GM18505 (cell line): Measurements from ENCODE around the gene SFT2D1.

Source experiments
- ATAC-seq: cut with Tn5 transposase; IDR thresholded peaks from one replicate; pipeline ENCODE4 v1.9.1; 2021; ENCODE audit not compliant: unreplicated experiment
- POLR2A ChIP-seq: IDR thresholded peaks from 4 replicates; pipeline ENCODE4 v1.6.1; 2011; ENCODE audit warnings: borderline replicate concordance; ENCODE audit not compliant: insufficient read depth, insufficient read length; ENCODE audit errors: extremely low read depth

The SFT2D1 gene

GRCh38 chr6:166315436-166315835 is 26.9 kb downstream of the SFT2D1 start:
- TF ChIP-seq POLR2A: no peak
- no peak for ATAC-seq

- ATAC-seq: no peak
- no peak for TF ChIP-seq POLR2A
Measured at GRCh38 chr6:166314454-166314853, 27.9 kb downstream of the SFT2D1 start.

DNA sequence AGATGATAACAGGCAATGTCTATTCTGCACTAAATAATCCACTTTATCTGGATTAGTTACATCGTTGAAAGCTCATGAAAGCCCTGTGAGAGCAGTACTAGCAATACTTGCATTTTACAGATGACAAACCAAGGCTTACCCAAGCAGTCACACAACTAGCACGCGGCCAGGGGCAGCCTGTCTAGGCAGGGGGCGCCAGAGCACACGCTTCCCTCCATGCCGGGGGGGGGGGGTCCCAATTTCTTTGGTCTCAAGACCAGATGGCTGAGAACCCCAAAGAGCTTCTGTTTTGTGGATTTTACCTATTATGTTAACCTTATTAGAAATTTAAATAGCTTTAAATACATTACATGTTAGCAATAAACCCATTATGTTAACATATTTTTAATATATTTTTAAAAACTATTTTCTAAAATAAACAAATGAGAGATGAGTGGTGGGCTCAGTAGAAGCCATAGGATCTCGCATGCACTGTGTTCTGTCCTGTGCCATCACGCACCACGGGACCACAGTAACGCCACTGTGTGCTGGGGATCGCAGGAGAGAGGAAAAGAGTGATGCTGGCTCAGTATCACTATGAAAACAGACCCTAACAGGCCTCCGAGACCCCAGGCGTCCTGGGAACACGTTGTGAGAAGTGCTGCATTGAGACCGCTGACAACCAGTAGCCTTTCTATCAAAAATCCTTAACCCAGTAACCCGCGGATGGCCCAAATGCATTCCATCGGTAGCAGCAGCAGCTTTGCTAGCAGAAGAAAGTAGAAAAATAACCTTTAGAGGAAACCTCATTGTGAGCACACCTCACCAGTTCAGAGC is 28.9 kb downstream of the SFT2D1 start:
- no peak for TF ChIP-seq POLR2A
- ATAC-seq: peak; percentile 72

GRCh38 chr6:166312832-166313231 is 29.5 kb downstream of the SFT2D1 start:
- no peak for TF ChIP-seq POLR2A
- no peak for ATAC-seq

- TF ChIP-seq POLR2A: no peak
Measured at GRCh38 chr6:166310634-166311033, 31.7 kb downstream of the SFT2D1 start.

DNA sequence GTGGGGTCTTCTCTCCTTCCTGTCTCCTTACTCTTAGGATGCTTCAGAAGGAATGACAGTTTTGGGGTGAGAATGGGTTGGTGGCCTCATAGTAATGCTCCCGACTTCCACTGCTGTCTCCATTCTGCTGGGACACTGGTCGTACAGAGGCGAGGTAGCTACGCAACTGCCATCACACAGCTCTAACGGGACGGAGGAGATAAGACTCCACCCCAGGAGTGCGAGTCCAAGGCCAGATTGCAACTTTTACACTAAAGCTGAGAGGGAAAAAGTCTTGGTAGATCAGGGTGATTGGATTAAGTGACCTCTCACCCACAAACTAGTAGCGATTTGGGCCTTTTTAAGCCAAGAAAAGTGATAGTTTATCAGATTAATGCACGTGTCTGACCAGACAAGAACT is 32.4 kb downstream of the SFT2D1 start:
- no peak for ATAC-seq
- no peak for TF ChIP-seq POLR2A

More at GRCh38 chr6:166310634-166311033, 31.7 kb downstream of the SFT2D1 start:
- no peak for ATAC-seq

DNA sequence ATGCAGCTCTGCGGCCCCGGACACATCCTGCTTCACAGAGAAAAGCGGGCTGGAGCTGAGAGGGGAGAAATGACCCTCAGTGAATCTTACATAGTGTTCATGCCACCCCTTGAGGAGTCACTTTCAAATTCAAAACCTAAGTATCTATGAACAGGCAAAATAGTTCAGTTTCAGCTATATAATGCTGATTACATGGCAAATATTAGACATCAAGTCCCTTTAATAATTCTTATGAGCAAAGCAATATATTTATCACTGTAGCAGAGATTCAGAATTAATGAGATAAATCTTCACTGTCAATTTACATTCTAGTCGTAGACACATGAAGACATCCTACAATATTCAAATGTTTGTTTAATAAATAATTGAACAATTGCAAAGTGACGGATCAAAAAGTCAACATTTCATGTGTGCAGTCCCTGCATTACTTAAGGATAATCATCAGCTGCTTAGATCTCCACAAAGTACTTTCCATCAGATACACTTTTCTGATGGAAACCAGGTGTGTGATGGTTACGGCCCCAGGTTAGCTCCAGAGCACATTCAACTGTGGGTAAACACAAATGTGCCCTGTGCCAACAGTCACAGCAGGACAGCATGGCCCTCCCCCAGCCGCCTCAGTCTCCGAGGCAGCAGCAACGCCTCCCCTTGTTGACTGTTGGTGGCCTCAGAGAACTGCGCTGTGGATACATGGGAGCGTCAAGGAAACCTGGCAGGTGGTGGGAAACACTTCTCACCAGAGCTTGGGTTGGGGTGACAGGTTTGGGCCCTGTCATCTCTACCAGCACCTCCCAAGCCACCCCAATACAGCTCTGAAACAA is 33.4 kb downstream of the SFT2D1 start:
- no peak for TF ChIP-seq POLR2A
- ATAC-seq: no peak

DNA sequence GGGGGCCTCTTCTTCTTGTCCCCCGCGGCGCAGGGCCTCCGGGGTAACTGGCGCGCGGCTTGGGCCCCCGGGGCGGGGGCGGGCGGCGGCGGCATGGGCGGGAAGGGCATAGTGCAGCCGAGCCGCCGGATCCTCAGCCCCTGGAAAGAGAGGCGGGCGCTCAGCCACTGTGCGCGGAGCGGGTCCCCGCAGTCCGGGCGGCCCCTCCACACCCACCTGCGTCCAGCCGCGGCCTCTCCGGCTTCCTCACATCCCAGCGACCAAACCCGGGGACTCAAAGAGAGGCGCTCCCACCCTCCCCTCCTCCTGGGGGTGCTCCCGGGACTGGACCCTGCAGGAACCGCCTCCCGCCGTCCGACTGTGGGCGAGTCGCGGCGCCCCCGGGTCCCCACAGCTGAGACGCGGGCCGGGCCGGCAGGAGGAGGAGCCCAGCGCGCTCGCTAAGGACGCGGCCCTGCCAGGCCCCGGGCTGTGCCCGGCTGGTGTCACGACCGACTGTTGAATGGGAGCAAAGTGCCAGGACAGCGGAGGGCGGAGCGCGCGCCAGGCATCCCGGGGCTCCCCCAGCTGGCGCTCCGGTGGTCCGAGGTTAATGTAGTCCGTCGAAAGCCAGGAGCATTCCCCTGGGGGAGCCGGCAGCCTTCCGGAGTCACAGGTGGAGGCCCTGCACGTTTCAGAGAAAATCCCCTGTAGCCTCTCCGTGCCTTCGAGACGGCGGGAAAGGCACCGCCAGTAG is 34.1 kb downstream of the SFT2D1 start, which contains the start of gene PRR18:
TSS of gene PRR18 (minus strand) at position 360 of the 736 bp plus-strand sequence. CDS start at position 110, 250 bp downstream.
- peak; percentile 63 for ATAC-seq
- no peak for TF ChIP-seq POLR2A

DNA sequence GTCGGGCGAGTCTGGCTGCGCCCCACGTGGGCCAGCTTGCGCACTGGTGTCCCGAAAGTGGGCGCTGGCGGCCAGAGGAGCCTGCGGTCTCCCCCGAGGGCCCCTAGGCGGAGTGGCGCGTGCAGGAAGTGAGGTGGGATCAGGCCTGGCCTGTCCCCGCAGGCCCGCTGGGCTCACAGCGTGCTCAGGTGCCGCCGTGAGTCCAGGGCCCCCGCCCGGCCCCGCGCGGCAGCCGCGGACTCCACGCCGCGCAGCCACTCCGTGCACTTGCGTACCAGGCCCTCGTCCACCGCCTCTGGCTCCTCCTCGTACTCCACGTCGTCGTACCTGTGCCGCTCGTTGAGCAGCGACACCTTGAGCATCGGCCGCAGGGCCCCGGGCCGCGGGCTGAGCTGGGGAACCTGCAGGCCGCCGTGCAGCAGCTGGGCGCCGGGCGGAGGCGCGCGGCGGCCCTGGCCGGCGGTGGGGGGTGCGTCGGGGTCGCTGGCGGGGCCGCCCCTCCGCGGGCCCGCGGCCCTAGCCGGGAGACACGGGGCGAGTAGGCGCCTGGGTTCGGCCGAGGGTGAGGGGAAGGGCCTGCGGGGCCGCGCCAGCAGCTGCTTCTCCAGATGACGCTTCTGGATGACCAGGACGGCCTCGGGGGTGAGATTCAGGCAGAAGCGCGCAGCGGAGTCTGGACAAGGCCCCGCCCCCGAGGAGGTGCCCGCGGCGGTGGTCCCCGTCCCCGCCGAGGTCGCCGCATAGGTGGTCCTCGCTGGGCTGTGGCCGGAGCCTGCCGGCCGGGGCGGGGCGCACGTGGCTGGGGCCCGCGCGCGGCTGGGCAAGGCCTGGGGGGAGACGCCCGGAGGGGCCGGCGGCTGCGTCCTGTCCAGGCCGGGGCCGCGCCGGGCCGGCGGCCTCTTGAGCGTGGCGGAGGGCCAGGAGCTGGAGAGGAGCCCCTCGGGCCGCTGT is 35.0 kb downstream of the SFT2D1 start:
- TF ChIP-seq POLR2A: no peak
- ATAC-seq: peak; percentile 27

DNA sequence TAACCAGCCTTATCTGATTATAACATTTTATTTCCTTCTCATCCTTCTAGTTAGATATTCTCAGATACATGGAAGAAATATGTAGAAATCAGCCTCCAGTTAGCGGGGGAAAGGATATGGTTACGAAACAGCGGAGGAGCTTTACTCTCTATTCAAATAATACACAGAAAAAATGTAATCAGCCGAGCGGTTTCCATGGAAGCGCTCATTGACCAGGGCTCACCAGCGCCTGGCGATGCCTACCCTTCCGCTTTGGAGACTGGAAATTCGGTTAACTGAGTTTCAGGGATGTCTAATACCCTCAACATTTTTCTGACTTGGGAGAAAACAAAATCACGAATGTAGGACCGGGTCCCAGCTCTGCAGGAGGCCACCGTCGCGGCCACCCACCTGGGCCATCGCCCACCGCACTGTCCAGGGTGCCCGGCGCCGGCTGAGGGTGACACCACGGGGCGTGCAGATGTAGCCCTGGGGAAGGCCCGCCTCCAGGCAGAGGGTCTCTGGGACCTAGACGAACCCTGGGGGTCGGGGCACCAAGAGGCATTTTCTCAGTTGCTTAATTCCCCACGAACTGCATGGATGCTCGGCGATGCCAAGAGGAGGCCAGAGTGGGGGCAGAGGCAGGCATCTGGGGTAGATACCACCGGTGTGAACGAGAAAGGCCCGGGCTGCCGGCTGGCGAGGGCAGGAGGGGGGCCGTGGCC is 35.8 kb downstream of the SFT2D1 start:
- no peak for TF ChIP-seq POLR2A
- ATAC-seq: no peak

GRCh38 chr6:166305562-166306117 is 36.7 kb downstream of the SFT2D1 start:
- no peak for ATAC-seq
- no peak for TF ChIP-seq POLR2A
